ENCODE data around the gene ALG9. TPM values are rescaled to one million over a fixed set of nuclear protein-coding genes. Genes with fewer than 3 reads are reported as not detected.

ALG9 gene
- total and polyA plus RNA-seq, 2 donors from 2014 or later = 27.8 to 30.0 TPM

- FAIRE-seq = no peak
- Histone ChIP-seq H3K4me3 (ENCODE audit: low read length in 3 of 3) (no peak overlapping the region), H3K27ac (ENCODE audit: low read depth in 2 of 2, low read length in 2 of 2) (no peak overlapping the region)
Measured at GRCh38 chr11:111796696-111797095, 74.7 kb downstream of the ALG9 start.

GRCh38 chr11:111795334-111795985, 75.9 kb downstream of the ALG9 start:
- Histone ChIP-seq H3K9ac (ENCODE audit: low read length in 3 of 3) (no peak overlapping the region), H3K36me3 (ENCODE audit: control insufficient read depth in 2 of 3, insufficient read depth in 3 of 3, low read length in 3 of 3) (peaks cover 0 to 8% (median 0%) of the 10 kb centered on the region in 3 donors), H3K27me3 (ENCODE audit: control insufficient read depth, insufficient read depth, low read length) (no peaks in the 10 kb centered on the region), H3K4me3 (ENCODE audit: low read length in 3 of 3) (no peak overlapping the region), H3K27ac (ENCODE audit: low read depth in 2 of 2, low read length in 2 of 2) (no peak overlapping the region), H3K9me3 (ENCODE audit: control insufficient read depth in 2 of 3, insufficient read depth in 1 of 3, low read length in 3 of 3) (peaks cover 0 to 5% (median 0%) of the 10 kb centered on the region in 3 donors), H3K4me1 (ENCODE audit: control insufficient read depth in 2 of 3, insufficient read depth in 2 of 3, low read depth in 1 of 3, low read length in 3 of 3) (peaks cover 0 to 4% (median 3%) of the 10 kb centered on the region in 3 donors)
- intact Hi-C loops (cut with DNase I) = no loop called here
- TF ChIP-seq CTCF (IDR thresholded peaks at IDR 0.05; ENCODE audit: borderline replicate concordance, extremely low read depth, insufficient read depth) = no peak
- FAIRE-seq (no peak), DNase-seq (no peak)

More at GRCh38 chr11:111796696-111797095, 74.7 kb downstream of the ALG9 start:
- no peak overlapping the region for H3K9ac ChIP-seq (ENCODE audit: low read length in 3 of 3)
- H3K9me3 ChIP-seq (ENCODE audit: control insufficient read depth in 2 of 3, insufficient read depth in 1 of 3, low read length in 3 of 3) = peaks cover 0 to 5% (median 0%) of the 10 kb centered on the region in 3 donors
- intact Hi-C loops (cut with DNase I) = no loop called here
- peaks cover 0 to 4% (median 0%) of the 10 kb centered on the region in 3 donors for H3K36me3 ChIP-seq (ENCODE audit: control insufficient read depth in 2 of 3, insufficient read depth in 3 of 3, low read length in 3 of 3)
- peaks cover 0 to 4% (median 0%) of the 10 kb centered on the region in 3 donors for H3K4me1 ChIP-seq (ENCODE audit: control insufficient read depth in 2 of 3, insufficient read depth in 2 of 3, low read depth in 1 of 3, low read length in 3 of 3)
- DNase-seq = no peak
- no peaks in the 10 kb centered on the region for H3K27me3 ChIP-seq (ENCODE audit: control insufficient read depth, insufficient read depth, low read length)
- TF ChIP-seq CTCF (IDR thresholded peaks at IDR 0.05; ENCODE audit: borderline replicate concordance, extremely low read depth, insufficient read depth) = no peak

- DNase-seq (peak in 4 of 5 donors; percentile 27 to 78 (median 57)), FAIRE-seq (no peak)
- H3K27me3 ChIP-seq (ENCODE audit: control insufficient read depth, insufficient read depth, low read length) = no peaks in the 10 kb centered on the region
- intact Hi-C loops (cut with DNase I) = no loop called here
- no peak overlapping the region for H3K27ac ChIP-seq (ENCODE audit: low read depth in 2 of 2, low read length in 2 of 2)
- H3K9me3 ChIP-seq (ENCODE audit: control insufficient read depth in 2 of 3, insufficient read depth in 1 of 3, low read length in 3 of 3) = peaks cover 0 to 5% (median 0%) of the 10 kb centered on the region in 3 donors
- H3K9ac ChIP-seq (ENCODE audit: low read length in 3 of 3) = no peak overlapping the region
- no peak overlapping the region for H3K4me3 ChIP-seq (ENCODE audit: low read length in 3 of 3)
- H3K36me3 ChIP-seq (ENCODE audit: control insufficient read depth in 2 of 3, insufficient read depth in 3 of 3, low read length in 3 of 3) = peaks cover 0 to 8% (median 0%) of the 10 kb centered on the region in 3 donors
- H3K4me1 ChIP-seq (ENCODE audit: control insufficient read depth in 2 of 3, insufficient read depth in 2 of 3, low read depth in 1 of 3, low read length in 3 of 3) = peaks cover 0 to 4% (median 3%) of the 10 kb centered on the region in 3 donors
- no peak for TF ChIP-seq CTCF (IDR thresholded peaks at IDR 0.05; ENCODE audit: borderline replicate concordance, extremely low read depth, insufficient read depth)
Measured at GRCh38 chr11:111793863-111794262, 77.5 kb downstream of the ALG9 start.

Data from kidney (tissue), 14 donors.